H1 (cell line): Measurements from ENCODE around the gene GMIP. TPM values are rescaled to one million over a fixed set of nuclear protein-coding genes. Genes with fewer than 3 reads are reported as not detected.

Experiments used
- BACH1 ChIP-seq: IDR thresholded peaks from 2 replicates; pipeline ENCODE4 v1.6.1; 2012; ENCODE audit warnings: low read length, improper control_type of control experiment
- GABPA ChIP-seq: IDR thresholded peaks from 2 replicates; pipeline ENCODE4 v1.6.1; 2011; ENCODE audit warnings: mild to moderate bottlenecking, low read length, moderate library complexity, borderline replicate concordance; ENCODE audit not compliant: insufficient read depth
- GTF2F1 ChIP-seq: IDR thresholded peaks from 2 replicates; pipeline ENCODE4 v1.6.1; 2012; ENCODE audit warnings: low read depth, low read length, improper control_type of control experiment, borderline replicate concordance
- polyA plus RNA-seq, 7 experiments: library from polyadenylated mRNA; depleted of rRNA in 3 of 7; stranded (reverse) in 5 of 7; unstranded in 2 of 7; fragments of >200 nt in 5 of 7; fragments of 200-250 nt in 2 of 7; gene quantifications; 1 replicate in 5 of 7; 2 replicates in 1 of 7; 4 replicates in 1 of 7; pipeline versions ENCODE4 v1.2.1 to v1.2.3, GENCODE V29; 2011 to 2013; ENCODE audit warnings: missing spikeins in 2 of 7, mixed read lengths in 2 of 7
- total RNA-seq: library from RNA; stranded (reverse); fragmentation: NEBNext Ultra II Directional; extraction: Animal tissue kit (Norgen Biotek cat#: 25700); gene quantifications from 2 replicates; pipeline ENCODE4 v1.2.1, GENCODE V29; 2021

Gene GMIP
- total and polyA plus RNA-seq, 2 of the 8 experiments (the other 6 are each of a cell fraction or from before 2014, with no cell fraction given): 5.7 to 18.1 TPM

DNA sequence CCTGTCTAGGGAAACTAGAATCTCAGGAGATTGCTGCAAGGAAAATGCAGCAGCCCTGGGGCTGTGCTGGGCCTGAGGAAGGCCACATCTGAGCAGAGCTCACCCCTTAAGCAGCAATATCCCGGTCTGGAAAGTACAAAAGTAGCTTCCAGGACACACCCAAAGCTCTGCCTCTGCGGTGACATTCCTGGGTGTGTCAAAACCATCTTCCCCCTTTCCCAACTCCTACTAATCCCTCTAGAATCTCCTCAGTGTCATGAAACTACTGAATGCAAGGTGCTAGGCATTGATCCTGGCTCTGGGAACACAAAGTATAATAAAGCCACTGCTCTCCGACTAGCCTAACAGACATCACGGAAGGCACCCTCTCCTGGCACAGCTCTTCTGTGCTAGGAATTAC is 30.0 kb downstream of the GMIP start (continued):
- no peak for TF ChIP-seq GABPA
- TF ChIP-seq GTF2F1: no peak
- TF ChIP-seq BACH1: no peak
